ENCODE results near the gene P2RX3.

DNA sequence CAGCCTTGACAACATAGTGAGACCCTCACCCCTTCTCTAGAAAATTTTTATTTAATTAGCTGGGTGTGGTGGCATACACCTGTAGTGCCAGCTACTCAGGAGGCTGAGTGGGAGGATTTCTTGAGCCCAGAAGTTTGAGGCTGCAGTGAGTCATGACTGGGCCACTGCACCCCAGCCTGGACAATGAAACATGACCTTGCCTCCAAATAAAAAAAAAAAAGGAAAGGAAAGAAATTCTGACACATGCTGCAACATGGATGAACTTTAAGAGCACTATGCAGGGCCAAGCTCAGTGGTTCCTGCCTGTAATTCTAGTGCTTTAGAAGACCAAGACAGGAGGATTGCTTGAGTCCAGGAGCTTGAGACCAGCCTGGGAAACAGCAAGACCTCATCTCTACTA lies 80.0 kb downstream of the P2RX3 start:
- TF ChIP-seq, protein P1, sequence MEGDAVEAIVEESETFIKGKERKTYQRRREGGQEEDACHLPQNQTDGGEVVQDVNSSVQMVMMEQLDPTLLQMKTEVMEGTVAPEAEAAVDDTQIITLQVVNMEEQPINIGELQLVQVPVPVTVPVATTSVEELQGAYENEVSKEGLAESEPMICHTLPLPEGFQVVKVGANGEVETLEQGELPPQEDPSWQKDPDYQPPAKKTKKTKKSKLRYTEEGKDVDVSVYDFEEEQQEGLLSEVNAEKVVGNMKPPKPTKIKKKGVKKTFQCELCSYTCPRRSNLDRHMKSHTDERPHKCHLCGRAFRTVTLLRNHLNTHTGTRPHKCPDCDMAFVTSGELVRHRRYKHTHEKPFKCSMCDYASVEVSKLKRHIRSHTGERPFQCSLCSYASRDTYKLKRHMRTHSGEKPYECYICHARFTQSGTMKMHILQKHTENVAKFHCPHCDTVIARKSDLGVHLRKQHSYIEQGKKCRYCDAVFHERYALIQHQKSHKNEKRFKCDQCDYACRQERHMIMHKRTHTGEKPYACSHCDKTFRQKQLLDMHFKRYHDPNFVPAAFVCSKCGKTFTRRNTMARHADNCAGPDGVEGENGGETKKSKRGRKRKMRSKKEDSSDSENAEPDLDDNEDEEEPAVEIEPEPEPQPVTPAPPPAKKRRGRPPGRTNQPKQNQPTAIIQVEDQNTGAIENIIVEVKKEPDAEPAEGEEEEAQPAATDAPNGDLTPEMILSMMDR (IDR thresholded peaks at IDR 0.05) = no peak
- TF ChIP-seq POLR2A (IDR thresholded peaks at IDR 0.05) (no peak), EP300 (IDR thresholded peaks at IDR 0.05) (no peak), POLR2AphosphoS5 (IDR thresholded peaks at IDR 0.05) (no peak)
